ENCODE data around the gene ARF6. TPM values are rescaled to one million over a fixed set of nuclear protein-coding genes. Genes with fewer than 3 reads are reported as not detected.

Gene ARF6
- total and polyA plus RNA-seq, 8 donors: 8.9 to 32.4 (median 16.2) TPM

DNA sequence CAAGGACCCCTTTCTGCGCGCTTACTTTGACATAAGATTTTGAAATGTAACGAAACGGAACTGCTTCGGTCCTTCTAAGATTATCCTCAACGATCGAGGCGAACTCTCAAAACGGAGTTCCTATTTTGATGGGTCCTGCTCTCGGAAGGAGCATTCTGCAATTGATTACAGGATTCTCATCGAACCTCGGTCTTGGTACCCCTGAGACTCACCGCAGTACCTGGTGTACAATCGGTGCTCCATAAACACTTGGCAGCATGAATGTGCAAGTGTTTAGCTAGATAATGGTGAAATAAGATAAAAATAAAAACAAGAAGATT lies 39.8 kb upstream of the ARF6 start:
- H3K4me3 ChIP-seq: peak overlapping the region; percentile 65 to 92 (median 79)
- no peaks in the 10 kb centered on the region for H3K27me3 ChIP-seq
- peaks cover 10 to 11% (median 10%) of the 10 kb centered on the region in 3 donors for H3K4me1 ChIP-seq
- no peaks in the 10 kb centered on the region for H3K9me3 ChIP-seq
- WGBS, 2 donors: 0 to 1% methylated on average over 14 of the region's 14 CpGs
- intact Hi-C loops (cut with DNase I): no loop called here
- peak overlapping the region; percentile 62 to 87 (median 74) for H3K27ac ChIP-seq
- ATAC-seq: peak in 3 of 4 donors; percentile 2 to 14 (median 8)
- DNase-seq: no peak
- no peak for TF ChIP-seq CTCF (IDR thresholded peaks at IDR 0.05)
- no peak for FAIRE-seq
- H3K36me3 ChIP-seq: peaks cover 0 to 17% (median 0%) of the 10 kb centered on the region in 3 donors

DNA sequence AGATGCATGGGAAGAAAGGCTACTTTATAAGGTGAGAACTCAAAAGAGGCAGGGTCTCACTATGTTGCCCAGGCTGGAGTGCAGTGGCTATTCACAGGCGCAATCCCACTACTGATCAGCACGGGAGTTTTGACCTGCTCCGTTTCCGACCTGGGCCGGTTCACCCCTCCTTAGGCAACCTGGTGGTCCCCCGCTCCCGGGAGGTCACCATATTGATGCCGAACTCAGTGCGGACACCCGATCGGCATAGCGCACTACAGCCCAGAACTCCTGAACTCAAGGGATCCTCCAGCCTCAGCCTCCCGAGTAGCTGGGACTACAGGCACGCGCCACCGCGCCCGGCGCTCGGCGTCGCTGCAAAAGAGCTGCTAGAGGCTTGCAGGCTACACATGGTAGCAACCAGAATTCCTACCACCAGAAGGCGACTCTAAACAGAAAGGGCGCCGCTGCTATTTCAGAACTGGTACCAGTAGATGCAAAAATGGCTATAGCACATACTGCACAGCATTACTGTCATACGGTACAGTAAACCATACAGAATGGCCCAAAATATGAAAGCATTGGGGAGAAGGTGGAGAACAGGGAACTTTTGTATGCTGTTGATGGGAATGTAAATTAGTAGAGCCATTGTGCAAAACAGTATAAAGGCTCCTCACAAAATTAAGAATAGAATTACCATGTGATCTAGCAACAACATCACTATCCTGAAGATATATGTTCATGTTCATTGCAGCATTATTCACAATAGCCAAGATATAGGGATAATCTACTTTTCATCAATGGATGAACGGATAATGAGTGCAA lies 39.1 kb upstream of the ARF6 start:
- H3K4me3 ChIP-seq: peak overlapping the region in 3 of 4 donors; percentile 65 to 92 (median 72)
- ATAC-seq (peak; percentile 82 to 88 (median 84)), DNase-seq (peak; percentile 59 to 77 (median 74)), FAIRE-seq (no peak)
- no peaks in the 10 kb centered on the region for H3K27me3 ChIP-seq
- intact Hi-C loops (cut with DNase I): no loop called here
- 10 to 14% methylated on average over 23 to 24 of the region's 27 CpGs for WGBS, 2 donors
- H3K36me3 ChIP-seq: peaks cover 0 to 17% (median 0%) of the 10 kb centered on the region in 3 donors
- peaks cover 10 to 11% (median 10%) of the 10 kb centered on the region in 3 donors for H3K4me1 ChIP-seq
- peak; percentile 40 to 72 (median 63) for TF ChIP-seq CTCF (IDR thresholded peaks at IDR 0.05)
- no peaks in the 10 kb centered on the region for H3K9me3 ChIP-seq
- peak overlapping the region in 1 of 4 donors; percentile 81 for H3K27ac ChIP-seq

DNA sequence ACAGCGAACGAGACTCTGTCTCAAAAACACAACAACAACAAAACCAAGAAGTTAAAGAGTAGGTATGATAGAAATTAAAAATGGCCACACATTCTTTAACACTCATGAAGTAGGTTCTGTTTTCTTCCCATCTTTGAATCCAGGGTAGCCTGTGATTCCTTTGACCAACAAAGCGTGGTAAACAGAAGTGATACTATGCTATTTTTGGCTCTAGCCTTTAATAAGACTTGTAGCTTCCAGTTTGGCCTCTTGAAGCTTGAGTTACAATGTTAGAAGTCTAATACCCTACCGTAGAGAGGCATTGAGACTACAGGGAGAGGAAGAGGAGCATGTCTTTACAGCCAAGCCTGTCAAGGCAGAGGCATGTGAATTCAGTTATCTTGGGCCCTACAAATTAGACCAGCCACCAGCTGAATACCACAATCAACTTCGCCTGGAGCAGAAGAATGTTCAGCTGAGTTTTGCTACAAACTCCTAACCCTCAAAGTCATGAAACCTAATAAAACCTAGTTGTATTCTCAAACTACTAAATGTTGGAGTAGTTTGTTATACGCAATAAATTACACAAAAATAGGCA lies 35.4 kb upstream of the ARF6 start:
- no peak for FAIRE-seq
- 84 to 88% methylated on average over 6 of the region's 6 CpGs for WGBS, 2 donors

GRCh38 chr14:49858383-49858782 lies 34.5 kb upstream of the ARF6 start:
- no peaks in the 10 kb centered on the region for H3K9me3 ChIP-seq
- no peaks in the 10 kb centered on the region for H3K36me3 ChIP-seq
- H3K4me1 ChIP-seq: peaks cover 0 to 3% (median 0%) of the 10 kb centered on the region in 3 donors
- H3K27ac ChIP-seq: no peak overlapping the region
- 90 to 92% methylated on average over 3 of the region's 3 CpGs for WGBS, 2 donors
- H3K4me3 ChIP-seq: no peak overlapping the region
- intact Hi-C loops (cut with DNase I): no loop called here
- ATAC-seq (no peak), FAIRE-seq (no peak), DNase-seq (no peak)
- H3K27me3 ChIP-seq: no peaks in the 10 kb centered on the region
- TF ChIP-seq CTCF (IDR thresholded peaks at IDR 0.05): no peak

More for the DNA sequence above, 35.4 kb upstream of the ARF6 start:
- no peak for TF ChIP-seq CTCF (IDR thresholded peaks at IDR 0.05)
- no peaks in the 10 kb centered on the region for H3K36me3 ChIP-seq
- intact Hi-C loops (cut with DNase I): no loop called here
- H3K4me3 ChIP-seq: no peak overlapping the region
- no peaks in the 10 kb centered on the region for H3K9me3 ChIP-seq
- H3K27ac ChIP-seq: no peak overlapping the region
- no peaks in the 10 kb centered on the region for H3K27me3 ChIP-seq
- DNase-seq (no peak), ATAC-seq (no peak)
- peaks cover 0 to 3% (median 0%) of the 10 kb centered on the region in 3 donors for H3K4me1 ChIP-seq
